Esophagus muscularis mucosa (tissue), 4 donors: ENCODE measurements around the gene NKAIN4.

Experiments used
- CTCF ChIP-seq, 3 experiments: fragments of 200-600 bp in 2 of 3; fragments of 450-650 bp in 1 of 3; sonication (generic) in 2 of 3; IDR thresholded peaks; one replicate each; pipeline ENCODE4 v1.5.1; 2017 to 2019; ENCODE audit warnings: antibody characterized with exemption in 3 of 3, mild to moderate bottlenecking in 2 of 3, moderate library complexity in 1 of 3
- EP300 ChIP-seq: sonication (generic); formaldehyde crosslinking; IDR thresholded peaks from one replicate; pipeline ENCODE4 v1.6.1; 2017; ENCODE audit warnings: antibody characterized with exemption
- POLR2A ChIP-seq: fragments of 450-650 bp; IDR thresholded peaks from one replicate; pipeline ENCODE4 v1.6.1; 2017; ENCODE audit warnings: antibody characterized with exemption, moderate library complexity, mild to moderate bottlenecking, low read depth
- POLR2AphosphoS5 ChIP-seq, 2 donors: sonication (generic); formaldehyde crosslinking; IDR thresholded peaks; one replicate each; pipeline ENCODE4 v1.6.1; 2017; ENCODE audit warnings: antibody characterized with exemption in 2 of 2

- TF ChIP-seq CTCF (IDR thresholded peaks at IDR 0.05) (no peak), POLR2A (no peak), EP300 (no peak), POLR2AphosphoS5 (IDR thresholded peaks at IDR 0.05) (no peak)
These were observed 39.7 kb upstream of the NKAIN4 start for GRCh38 chr20:63293871-63294535.
